ENCODE measurements around the gene PHF21B.

Gene PHF21B

DNA sequence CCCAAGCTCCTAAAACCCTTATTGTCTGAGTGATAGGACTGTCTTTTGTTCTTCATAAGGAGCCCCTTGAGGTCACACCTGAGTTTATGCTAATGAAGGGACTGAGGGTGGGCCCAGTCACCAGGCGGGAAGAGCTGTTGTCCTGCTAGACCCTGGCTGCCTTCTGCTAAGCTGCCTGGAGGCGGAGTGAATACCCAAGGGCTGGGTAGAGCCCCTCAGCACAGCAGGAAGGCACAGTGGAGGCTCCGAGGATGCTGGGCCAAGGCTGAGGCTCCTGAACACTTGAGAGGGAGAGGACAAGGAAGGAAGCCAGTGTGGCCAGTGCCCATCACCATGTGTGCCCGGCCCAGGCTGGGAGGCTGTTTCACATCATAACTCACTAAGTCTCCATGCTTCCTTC, 4.8 kb upstream of the PHF21B start:
- DNase-seq (ENCODE audit: low read depth in 3 of 3): no peak

DNA sequence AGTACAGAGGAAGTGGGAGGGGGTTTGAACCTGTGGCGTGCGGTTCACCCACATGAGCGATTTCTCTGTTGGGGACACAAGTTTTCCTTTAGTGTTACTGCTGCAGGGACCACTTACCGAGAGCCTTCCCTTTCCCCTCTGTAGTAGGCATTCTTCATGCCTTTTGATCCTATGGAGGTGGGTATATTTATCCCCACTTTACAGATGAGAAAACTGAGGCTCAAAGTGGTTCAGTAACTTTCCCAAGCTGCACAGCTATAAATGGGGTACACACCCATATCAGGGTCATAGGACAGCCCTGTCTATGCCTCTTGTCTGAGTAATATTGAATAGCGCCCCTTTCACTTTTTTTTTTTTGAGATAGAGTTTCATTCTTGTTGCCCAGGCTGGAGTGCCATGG, 3.3 kb upstream of the PHF21B start:
- DNase-seq (ENCODE audit: low read depth in 3 of 3): no peak

DNA sequence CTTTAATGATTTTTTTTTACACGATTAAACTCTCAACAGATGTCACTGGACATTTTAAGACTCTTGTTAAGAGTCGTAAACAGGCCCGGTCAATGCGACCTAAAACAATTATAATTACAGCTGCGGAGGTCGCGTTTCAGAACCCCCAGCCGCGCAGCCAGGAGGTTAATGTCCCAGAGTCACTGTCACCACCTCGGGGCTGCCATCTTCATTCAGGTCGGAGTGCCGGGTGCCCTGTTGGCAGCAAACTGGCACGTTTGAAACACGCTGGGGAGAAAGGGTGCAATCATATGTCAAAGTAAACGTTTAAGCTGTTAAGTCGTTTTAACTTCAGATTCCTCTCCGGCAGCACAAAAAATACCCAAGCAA, 711 bp upstream of the PHF21B start:
- no peak for DNase-seq (ENCODE audit: low read depth in 3 of 3)

DNA sequence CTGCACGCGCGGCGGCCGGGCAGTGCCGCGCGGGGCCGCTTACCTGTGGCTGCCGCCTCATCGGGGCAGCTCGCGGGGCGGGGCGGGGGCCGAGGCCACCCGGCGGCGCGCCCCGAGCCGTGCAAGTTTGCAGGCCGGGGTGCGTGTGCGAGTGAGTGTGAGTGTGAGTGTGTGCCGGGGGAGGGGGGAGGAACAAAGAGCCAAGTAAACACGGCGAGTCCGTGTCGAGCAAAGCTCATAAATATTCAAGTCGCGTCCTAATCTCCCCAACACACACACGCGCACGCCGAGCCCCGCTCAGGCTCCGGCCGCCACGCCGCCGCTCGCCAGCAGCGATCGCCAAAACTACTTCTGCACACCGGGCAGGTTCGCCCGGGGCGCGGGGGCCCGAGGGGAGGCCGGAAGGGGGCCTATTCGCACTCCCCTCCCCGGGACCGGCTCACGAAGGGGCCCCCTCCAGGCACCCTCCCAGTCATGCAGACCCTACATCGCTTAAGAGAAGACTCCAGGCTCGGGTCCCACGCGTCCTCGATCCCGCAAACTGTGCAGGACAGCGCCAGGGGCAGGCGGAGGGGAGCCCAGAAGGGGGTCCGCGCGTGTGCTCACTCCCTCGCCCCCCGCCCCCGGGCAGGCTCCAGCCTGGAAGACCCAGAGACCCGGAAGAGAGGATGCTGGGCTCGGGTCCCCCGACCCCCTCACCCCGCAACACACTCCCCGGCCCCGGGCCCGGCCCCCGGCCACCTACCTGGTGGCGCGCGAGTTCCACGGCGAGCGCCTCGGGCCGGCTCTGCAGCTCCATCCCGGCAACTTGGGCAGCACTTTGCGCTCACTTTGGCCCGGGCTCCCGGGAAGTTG, 827 bp downstream of the PHF21B start:
- no peak for DNase-seq (ENCODE audit: low read depth in 3 of 3)

DNA sequence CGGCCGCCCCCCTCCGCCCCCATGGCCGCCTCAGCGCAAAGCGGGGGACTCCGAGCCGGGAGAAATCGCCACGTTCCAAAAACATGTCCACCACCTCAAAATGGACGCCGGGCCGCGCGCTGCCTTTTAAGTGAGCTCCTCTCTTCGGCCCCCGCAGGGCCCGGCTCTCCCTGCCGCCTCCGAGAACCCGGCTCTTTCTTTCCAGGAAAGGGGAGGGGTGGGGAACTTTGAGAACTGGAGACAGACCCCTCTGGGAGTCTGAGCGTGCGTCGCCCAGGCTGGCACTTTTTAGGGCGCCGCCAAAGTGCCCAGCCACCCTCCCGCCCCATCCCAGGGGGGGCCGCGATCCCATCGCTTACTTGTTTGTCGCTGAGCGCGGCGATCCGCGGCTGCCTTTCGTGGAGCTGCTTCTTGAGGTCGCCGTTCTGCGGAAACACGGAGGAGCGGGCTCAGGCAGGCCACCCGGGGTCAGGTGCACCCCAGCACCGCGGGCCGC, 1.6 kb downstream of the PHF21B start:
- no peak for DNase-seq (ENCODE audit: low read depth in 3 of 3)

DNA sequence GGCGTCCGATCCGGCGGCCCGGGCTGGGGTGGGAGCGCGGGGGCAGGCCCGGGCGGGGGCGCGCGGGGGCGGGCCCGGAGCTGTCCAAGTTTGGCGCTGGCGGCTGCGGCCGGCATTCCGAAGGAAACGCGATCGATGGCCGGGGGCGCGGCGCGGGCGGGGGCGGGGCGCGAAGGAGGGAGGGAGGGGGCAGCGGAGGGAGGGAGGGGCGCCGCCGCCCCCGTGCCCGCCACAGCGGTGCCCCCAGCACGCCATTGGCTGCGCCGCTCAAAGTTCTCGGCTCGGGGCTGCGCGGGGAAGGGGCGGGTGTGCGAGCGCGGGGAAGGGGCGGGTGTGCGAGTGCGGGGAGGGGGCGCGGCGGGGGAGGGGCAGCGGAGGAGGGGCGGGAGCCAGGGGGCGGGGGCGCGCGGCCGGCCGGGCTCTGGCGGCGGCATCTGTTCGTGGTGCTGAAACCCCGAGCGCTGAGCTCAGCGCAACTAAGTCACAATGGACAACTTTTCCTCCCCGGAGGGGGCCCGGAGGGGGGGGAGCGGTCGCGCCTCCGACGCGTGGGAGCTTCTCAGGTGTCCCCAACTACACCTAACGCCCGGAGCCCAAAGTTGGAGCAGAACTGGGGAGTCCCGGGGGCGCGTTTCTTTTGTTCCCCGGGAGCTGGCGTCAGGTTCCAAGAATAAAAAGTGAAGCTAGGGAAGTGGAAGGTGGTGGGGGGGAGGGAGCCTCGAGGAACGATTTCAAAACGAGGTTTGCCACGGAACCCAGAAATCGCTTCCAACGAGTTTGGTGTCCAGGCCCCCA, 2.2 kb downstream of the PHF21B start:
- DNase-seq (ENCODE audit: low read depth in 3 of 3): no peak

DNA sequence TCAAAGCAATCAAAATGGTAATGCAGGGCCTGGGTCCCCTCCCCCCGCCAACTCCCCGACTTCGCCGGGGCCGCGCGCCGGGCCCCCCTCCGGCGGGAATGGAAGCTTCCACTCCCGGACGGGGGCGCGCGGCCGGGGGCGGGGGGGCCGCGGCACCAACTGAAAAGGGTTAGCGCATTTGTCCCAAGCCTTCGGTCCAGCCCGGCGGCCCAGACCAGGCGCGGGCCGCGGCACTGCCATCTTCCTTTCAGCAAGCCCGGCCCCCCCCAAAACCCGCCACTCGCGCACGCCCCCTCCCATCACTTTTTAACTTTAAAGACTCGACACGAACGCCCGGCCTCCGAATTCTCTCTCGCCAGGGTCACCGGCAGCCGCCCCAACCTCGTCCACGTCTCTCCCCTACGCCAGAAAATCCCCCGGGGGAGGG, 2.8 kb downstream of the PHF21B start:
- DNase-seq (ENCODE audit: low read depth in 3 of 3): no peak

DNA sequence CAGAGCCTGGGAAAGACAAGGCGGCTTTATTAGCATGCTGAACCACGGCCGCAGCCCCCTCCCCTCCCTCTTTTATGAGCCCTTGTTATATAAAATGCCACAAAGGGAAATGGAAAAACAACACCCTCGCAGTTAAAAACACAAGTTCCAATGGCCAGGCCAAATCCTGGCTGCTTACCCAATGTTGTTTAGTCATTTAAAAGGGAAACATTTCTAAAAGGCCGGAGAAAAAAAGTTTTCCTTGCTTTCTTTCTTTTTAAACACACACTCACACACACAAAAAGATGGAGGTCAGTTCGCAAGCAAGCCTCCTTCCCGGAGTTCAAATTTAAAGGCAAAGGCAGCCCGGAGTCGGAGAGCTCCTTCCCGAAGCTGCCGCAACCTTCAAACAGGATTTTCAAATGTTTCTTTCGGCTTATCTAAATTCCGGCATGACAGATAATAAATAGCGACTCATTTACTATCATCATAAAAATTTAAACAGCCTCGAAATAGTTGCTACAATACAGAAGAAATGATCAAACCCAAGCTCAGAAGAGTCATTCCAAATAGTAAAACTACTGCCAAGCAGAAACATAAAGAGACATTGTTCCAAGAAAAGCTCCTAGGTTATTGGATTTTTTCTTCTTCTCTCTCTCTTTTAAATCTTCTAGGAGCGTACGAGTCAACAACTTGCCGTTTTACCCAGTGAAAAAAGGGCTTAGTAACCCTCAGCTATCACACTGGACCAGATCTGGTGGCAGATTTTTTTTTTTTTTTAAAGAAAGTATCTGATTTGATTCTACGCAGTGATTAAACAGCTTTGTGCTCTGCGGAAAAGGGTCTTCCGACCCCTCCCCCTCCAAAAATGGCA, 3.5 kb downstream of the PHF21B start:
- no peak for DNase-seq (ENCODE audit: low read depth in 3 of 3)

DNA sequence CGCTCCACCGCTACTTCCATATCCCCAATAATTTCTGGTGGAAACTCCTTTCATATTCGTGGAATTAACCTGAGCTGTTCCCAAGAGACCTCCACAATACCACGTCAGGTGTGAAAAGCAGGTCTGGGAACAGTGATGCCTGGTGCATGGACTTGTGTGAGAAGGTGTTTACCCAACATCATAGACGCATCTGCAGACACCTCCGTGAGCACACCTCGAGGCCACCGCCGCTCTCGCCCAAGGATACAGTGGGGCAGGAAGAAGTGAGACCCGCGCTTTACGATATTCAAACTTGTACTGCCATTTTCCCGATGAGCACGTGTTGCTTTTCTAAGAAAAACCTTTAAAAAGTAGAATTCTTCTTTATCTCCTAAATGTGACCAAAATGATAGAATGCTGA, 8.2 kb downstream of the PHF21B start:
- no peak for DNase-seq (ENCODE audit: low read depth in 3 of 3)

DNA sequence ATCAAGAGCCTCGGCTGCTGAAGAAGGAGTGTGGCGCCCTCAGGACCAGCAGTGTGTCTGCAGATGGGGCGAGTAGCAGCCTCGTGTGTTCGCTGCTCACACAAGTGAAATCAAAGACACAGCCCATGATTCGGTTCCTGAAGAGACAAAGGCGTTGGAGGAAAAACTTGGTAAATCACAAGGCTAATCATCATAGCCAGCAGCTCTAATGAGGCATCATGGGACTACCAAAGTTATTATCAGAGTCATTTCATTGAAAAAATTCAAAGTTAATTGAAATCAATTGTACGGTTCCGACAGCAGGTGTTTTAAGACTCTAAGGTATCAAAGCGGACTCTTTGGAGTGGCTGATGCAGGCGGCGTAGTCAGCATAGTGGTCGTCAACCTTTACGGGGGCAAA, 9.5 kb downstream of the PHF21B start:
- DNase-seq (ENCODE audit: low read depth in 3 of 3): no peak

DNA sequence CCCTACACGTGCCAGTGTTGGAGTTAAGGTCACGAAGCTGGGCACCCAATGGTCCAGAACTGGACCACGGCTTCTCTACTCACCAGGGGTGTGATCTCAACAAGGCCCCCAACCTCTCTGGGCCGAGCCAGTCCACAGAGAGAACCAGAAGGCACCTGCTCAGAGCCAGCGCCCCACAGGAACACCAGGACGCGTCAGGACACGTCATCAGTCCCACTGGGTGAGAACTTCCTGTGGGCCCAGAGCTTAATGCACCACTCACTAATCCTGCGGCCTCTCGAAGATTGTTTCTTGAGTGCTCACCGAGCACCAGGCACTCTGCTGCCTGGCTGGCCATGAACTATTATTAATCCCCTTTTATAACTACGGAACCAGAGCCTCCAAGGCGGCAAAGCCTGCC, 10.1 kb downstream of the PHF21B start:
- DNase-seq (ENCODE audit: low read depth in 3 of 3): no peak

DNA sequence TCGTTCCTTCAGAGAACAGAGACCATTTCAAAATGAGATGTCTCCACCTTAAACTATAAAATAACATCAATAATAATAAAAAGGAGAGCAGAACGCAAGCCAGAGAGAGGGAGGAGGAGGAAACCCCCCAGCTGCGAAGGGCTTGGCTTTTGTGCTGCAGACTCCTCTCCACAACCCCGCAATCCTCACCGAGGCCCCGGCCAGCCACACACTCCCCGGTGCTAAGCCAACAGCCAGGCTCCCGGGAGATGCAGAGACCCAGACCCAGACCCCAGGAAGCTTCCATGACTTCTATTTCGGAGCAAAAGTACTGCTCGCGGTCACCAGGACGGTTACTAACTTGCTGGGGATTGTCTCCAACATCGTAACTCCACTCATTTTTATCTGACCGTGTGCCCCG, 10.6 kb downstream of the PHF21B start:
- DNase-seq (ENCODE audit: low read depth in 3 of 3): no peak

DNA sequence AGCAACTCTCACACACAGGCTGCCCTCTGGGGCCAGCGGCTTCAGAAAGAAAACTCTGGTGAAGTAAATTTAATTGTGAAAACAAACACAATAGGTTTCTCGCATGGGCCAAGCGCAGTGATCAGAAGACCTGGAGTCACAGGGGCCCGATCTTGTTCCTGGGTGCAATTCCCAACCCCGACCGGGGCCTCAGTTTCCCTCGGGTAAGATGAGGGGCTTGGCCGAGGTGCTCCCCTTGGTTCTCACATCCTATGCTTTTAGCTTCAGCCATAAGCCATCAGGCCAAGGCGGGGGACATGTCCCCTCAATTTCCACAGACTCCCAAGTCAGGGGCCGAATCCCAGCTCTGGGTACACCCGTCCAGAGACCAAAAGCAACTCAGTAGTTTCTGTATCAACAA, 11.5 kb downstream of the PHF21B start:
- DNase-seq (ENCODE audit: low read depth in 3 of 3): no peak

DNA sequence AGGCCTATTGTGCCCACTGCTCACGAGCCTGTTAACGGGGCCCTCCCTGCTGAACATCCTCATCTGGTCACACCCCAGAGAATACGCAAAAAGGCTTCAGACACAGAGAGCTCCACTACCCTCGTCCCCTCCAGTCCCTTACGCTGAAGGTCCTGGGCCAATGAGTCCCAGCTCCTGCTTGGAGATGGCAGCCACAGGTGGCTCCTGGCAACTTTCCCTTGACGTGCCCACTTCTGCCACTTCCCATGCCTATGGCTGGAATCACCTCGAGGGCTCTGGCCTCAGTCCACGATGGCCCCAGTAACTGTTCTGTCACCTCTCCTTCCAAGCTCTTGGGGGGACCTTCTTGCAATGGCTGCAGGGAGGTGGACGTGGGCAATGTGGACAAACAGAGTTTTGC, 12.7 kb downstream of the PHF21B start:
- DNase-seq (ENCODE audit: low read depth in 3 of 3): no peak

DNA sequence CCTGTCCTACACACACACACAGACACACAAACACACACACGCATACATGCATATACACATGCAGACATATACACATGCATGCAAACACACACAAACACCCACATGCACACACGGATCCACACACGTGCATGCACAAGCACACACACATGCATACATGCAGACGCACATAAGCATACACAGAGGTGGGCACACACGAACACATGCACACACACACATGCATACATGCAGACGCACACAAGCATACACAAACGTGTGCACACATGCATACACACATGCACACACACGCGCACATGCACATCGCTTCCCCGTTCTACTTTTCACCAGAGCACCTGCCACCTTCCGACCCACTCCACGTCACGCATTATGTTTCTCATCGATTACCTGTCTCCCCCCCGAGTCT, 13.2 kb downstream of the PHF21B start:
- DNase-seq (ENCODE audit: low read depth in 3 of 3): no peak

DNA sequence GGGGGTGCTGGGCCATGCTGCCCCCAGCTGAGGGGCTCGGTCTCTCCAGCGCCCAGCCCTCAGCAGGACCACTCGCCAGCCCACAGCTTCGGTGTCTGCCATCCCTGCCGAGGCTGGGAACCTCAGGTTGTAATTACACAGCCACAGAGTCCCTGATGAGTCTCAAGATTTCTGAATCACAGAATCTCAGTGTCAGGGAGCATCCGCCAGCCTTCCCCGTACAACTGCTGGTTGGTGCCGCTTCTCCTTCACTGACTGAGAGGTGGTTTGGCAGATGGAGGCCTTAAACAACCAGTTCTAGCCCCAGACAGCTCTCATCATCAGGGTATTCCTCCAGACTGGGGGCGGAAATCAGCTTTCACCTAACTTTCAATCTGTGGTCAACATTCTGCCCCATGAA, 13.7 kb downstream of the PHF21B start:
- no peak for DNase-seq (ENCODE audit: low read depth in 3 of 3)

DNA sequence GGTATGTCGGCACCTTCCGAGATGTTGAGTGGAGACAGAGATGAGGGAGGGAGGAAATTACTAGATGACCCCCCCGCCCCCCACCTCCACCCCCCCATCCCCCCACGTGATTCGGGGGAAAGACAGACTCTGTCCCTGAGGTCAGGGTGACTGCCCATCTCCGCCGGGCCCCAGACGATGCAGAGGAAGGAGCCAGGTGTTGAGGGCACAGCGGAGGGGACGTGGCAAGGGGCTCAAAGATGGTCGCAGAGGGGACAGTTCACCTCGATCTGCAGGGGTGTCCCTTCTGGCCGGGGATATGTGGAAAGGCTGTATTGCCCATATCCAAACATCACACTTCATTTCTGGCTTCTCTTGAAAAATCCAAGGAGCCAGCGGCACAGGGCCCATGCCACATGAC, 14.1 kb downstream of the PHF21B start:
- no peak for DNase-seq (ENCODE audit: low read depth in 3 of 3)

DNA sequence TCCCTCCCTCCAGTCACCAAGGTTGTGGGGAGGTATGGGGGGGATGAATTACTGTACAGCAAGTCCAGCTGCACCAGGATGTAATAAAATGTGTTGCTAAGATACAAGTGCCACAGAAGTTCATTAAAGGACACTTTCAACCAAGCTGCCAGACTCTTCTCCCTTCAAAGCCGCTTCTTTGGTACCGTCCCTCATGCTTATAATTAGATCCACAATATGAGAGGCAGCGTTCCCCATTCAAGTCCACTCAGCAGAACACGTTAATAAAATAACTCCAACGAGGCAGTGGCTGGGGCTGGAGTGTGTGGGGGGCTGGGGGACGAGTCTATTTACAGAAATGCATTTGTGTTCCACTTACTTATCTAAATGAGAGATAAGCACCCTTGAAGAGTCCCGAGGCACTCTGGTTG, 14.7 kb downstream of the PHF21B start:
- no peak for DNase-seq (ENCODE audit: low read depth in 3 of 3)

DNA sequence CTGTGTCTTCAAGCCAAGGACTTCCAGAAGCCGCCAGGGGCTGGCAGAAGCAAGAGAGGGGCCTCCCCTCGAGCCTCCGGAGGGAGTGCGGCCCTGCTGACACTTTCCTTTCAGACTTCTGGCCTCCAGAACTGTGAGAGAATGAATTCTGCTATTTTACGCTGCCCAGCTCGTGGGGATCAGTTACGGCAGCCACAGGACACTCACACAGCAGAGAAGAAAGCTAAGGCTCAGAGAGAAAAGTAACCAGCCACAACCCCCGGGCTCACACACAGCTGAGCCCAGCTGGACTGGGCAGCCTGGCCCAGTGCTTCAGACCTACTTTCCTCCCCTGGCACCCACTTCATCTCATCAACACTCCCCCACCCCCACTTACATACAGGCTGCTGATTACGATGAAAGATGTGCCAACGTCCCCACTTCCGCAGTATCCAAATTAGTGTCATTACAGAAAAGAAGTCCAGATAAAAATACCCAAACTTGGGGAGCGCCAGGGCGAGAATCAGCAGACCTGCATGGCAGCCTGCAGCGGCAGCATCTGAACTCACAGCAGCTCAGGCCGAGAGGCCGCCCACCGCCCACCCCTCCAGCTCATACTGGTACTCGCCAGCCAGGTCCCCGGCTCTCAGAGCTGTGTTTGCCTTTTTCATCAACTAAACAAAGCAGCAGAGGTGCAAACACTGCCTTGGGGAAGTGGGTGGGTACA, 15.3 kb downstream of the PHF21B start:
- DNase-seq (ENCODE audit: low read depth in 3 of 3): no peak

DNA sequence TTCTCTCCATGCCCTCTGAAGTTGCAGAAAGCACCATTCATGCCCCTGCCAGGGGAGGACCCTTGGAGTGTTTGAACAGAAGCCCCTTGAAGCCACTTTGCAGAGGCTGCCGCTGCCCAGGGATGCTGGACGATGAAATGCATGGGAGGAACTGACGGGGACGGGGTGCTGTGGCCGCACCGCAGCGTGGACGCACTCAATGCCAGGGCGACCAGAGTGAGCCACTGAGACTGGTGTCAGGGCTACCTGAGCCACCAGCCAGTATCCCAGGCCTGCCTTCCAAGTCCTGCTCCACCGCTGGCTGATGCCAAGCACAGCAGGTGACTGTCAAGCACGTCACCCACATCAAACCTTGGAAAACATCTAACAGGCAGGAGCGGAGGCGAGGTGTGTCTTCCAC, 17.6 kb downstream of the PHF21B start:
- no peak for DNase-seq (ENCODE audit: low read depth in 3 of 3)

DNA sequence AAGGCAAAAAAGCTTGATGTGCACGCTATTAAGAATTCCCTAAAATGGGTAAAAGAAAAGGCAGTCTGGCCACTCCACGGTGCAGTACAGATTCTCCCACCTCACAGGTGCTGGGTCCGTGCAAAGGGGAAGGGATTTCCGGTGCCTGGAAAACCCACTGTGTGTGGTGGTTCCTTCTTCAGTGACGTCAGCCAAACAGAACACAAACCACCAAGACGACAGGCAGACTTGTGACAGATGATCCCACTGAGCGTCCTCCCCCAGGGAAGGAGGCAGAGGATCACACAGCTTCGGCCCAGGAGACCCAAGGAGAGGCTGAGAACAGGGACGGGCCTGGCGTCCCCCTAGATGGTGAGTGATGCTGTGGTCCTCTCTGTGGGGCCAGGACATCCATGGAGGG, 18.6 kb downstream of the PHF21B start:
- DNase-seq (ENCODE audit: low read depth in 3 of 3): no peak

DNA sequence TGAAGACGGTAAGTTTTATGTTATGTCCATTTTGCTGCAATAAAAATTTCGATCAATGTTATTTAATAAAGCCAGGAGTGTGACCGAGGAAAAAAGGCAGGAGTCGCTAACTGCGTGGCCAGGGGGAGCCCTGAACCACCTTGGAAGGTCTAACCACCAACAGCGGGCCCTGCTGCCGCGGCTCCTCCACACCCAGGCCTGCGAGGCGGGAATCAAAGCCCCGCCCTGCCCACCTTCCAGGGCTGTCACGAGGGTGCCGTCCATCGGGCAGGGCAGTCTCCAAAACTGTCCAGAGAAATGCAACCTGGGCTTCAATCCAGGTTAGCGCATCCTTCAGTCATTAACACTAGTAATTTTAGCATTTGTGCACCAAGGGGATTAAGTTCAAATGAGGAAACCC, 19.0 kb downstream of the PHF21B start:
- no peak for DNase-seq (ENCODE audit: low read depth in 3 of 3)
